ENCODE data around the gene DRD4. TPM values are rescaled to one million over a fixed set of nuclear protein-coding genes. Genes with fewer than 3 reads are reported as not detected.

The DRD4 gene
- total and polyA plus RNA-seq, 10 of the 15 experiments (the other 5 are each of a cell fraction or from before 2014, with no cell fraction given), result not detected

- TF ChIP-seq ZNF384 (IDR thresholded peaks at IDR 0.05; ENCODE audit: borderline replicate concordance, low read depth, low read length) (no peak), NRF1 (conservative IDR thresholded peaks at IDR 0.05; ENCODE audit: low read depth, low read length) (no peak)
These were observed 9.0 kb upstream of the DRD4 start (continued) for GRCh38 chr11:628056-628455.

- CTCF ChIA-PET, result interaction anchor here (0.7 to 1.1 kb wide), 2 partner anchors 33 to 179 kb away, joined by 3 read pairs; no protein-coding TSS in a partner anchor
- no peaks in the 10 kb centered on the region for H3K36me3 ChIP-seq (ENCODE audit: control insufficient read depth in 2 of 2, insufficient read depth in 2 of 2, low read length in 1 of 2)
- DNase-seq (ENCODE audit: low read depth, low spot score) (no peak), FAIRE-seq (peak; percentile 70), ATAC-seq (peak; percentile 59)
- peak overlapping the region; percentile 75 for H3K4me2 ChIP-seq (ENCODE audit: control insufficient read depth, insufficient read depth)
- TF ChIP-seq YY1 (IDR thresholded peaks at IDR 0.05; ENCODE audit: low read depth, low read length) (peak; percentile 74), POU2F2 (IDR thresholded peaks at IDR 0.05; ENCODE audit: borderline replicate concordance, low read depth, low read length) (0 out of 3 replicates have a peak, but pooled peaks have one; percentile 6), MEF2B (IDR thresholded peaks at IDR 0.05; ENCODE audit: partially characterized antibody, poor library complexity, severe bottlenecking) (peak; percentile 39), RELB (IDR thresholded peaks at IDR 0.05; ENCODE audit: low read depth) (no peak), CHD2 (IDR thresholded peaks at IDR 0.05; ENCODE audit: borderline replicate concordance, low read depth, low read length) (no peak), RAD21 (IDR thresholded peaks at IDR 0.05; ENCODE audit: insufficient read depth, low read depth, low read length) (0 out of 2 replicates have a peak, but pooled peaks have one; percentile 15), EED (IDR thresholded peaks at IDR 0.05; ENCODE audit: low read depth) (peak; percentile 79), ZNF24 (IDR thresholded peaks at IDR 0.05) (no peak), KAT2A (conservative IDR thresholded peaks at IDR 0.05; ENCODE audit: control insufficient read depth, low read depth, low read length) (no peak), RUNX3 (IDR thresholded peaks at IDR 0.05; ENCODE audit: low read length) (peak; percentile 84), TCF12 (IDR thresholded peaks at IDR 0.05; ENCODE audit: low read depth, low read length) (0 out of 2 replicates have a peak, but pooled peaks have one; percentile 53), SP1 (IDR thresholded peaks at IDR 0.05; ENCODE audit: low read depth, low read length) (peak; percentile 23), SPI1 (IDR thresholded peaks at IDR 0.05; ENCODE audit: borderline replicate concordance, insufficient read depth, low read depth, low read length) (peak; percentile 31; the same call in 1 of the 2 replicates), ATF2 (IDR thresholded peaks at IDR 0.05; ENCODE audit: low read length) (peak; percentile 20; the same call in 1 of the 2 replicates), IKZF2 (IDR thresholded peaks at IDR 0.05) (peak; percentile 50 to 54; a peak in 3 of 4 replicates), CTCF (IDR thresholded peaks at IDR 0.05 in 2 of 3, conservative IDR thresholded peaks at IDR 0.05 in 1 of 3; ENCODE audit: control insufficient read depth in 2 of 3, extremely low read depth in 1 of 3, insufficient read depth in 1 of 3, low read depth in 3 of 3, low read length in 3 of 3) (peak in 1 of 3 experiments; percentile 61; a peak in 3 of 6 replicates), MEF2A (IDR thresholded peaks at IDR 0.05; ENCODE audit: insufficient read depth, low read depth, low read length) (peak; percentile 82; the same call in 1 of the 2 replicates)
- no peaks in the 10 kb centered on the region for H3K27me3 ChIP-seq (replicated peaks in 1 of 2; ENCODE audit: control insufficient read depth in 2 of 2, insufficient read depth in 2 of 2, low read length in 1 of 2)
- BruUV-seq (replicated peaks), result no TSS peak
- no peaks in the 10 kb centered on the region for H4K20me1 ChIP-seq (ENCODE audit: control insufficient read depth, insufficient read depth)
- SMC1A ChIA-PET (ENCODE audit: uncharacterized antibody, unreplicated experiment), result no interaction called here
- peak overlapping the region; percentile 39; the same call in 1 of the 2 replicates for H3K4me3 ChIP-seq
- 0% methylated on average over 10 of the region's 10 CpGs for WGBS (ENCODE audit: insufficient coverage, insufficient replicate concordance, low lambda C conversion rate, missing lambda C conversion rate)
- no peaks in the 10 kb centered on the region for H3K9me3 ChIP-seq (replicated peaks; ENCODE audit: control insufficient read depth, insufficient read depth, low read length)
- RAD21 ChIA-PET (ENCODE audit: unreplicated experiment), result interaction anchor here (0.6 kb wide), 1 partner anchor 370 kb away, joined by 3 read pairs; no protein-coding TSS in a partner anchor
- in situ Hi-C loops (cut with MboI) (no loop called here), intact Hi-C loops (cut with micrococcal nuclease; ENCODE audit: unreplicated experiment) (no loop called here)
- H3K79me2 ChIP-seq (ENCODE audit: control insufficient read depth, insufficient read depth, low read length), result no peaks in the 10 kb centered on the region
- 0 out of 2 replicates have a peak overlapping the region, but pooled peaks have one; percentile 27 for H3K9ac ChIP-seq (ENCODE audit: control insufficient read depth, insufficient read depth, low read length)
- POLR2A ChIA-PET, result no interaction called here
- peak overlapping the region; percentile 66 for H3K27ac ChIP-seq (ENCODE audit: control insufficient read depth, insufficient read depth)
- no peak overlapping the region; the same call in 1 of the 2 replicates for H2AFZ ChIP-seq (ENCODE audit: control insufficient read depth, low read depth, low read length)
- H3K4me1 ChIP-seq (ENCODE audit: control insufficient read depth, insufficient read depth, low read length), result peaks cover 29% of the 10 kb centered on the region
These were observed 7.9 kb upstream of the DRD4 start for GRCh38 chr11:629237-629583.
